ENCODE measurements around the gene NCAM2.
A peak's percentile ranks its signal among the peaks of the same experiment; 100 is the strongest.

The NCAM2 gene

GRCh38 chr21:21179619-21180298 lies 181.6 kb downstream of the NCAM2 start:
- no peak for DNase-seq

GRCh38 chr21:21182401-21183010 lies 184.3 kb downstream of the NCAM2 start:
- no peak for DNase-seq

GRCh38 chr21:21183092-21183491 lies 184.9 kb downstream of the NCAM2 start:
- DNase-seq: peak; percentile 48

- no peak for DNase-seq
Measured at GRCh38 chr21:21184771-21185528, 186.7 kb downstream of the NCAM2 start.

GRCh38 chr21:21187579-21187978 lies 189.4 kb downstream of the NCAM2 start:
- DNase-seq: peak; percentile 14

GRCh38 chr21:21188513-21189195 lies 190.4 kb downstream of the NCAM2 start:
- DNase-seq: no peak

- DNase-seq: no peak
Measured at GRCh38 chr21:21195417-21195943, 197.3 kb downstream of the NCAM2 start.

- DNase-seq: no peak
Measured at GRCh38 chr21:21196087-21196486, 197.9 kb downstream of the NCAM2 start.

GRCh38 chr21:21196848-21197247 lies 198.6 kb downstream of the NCAM2 start:
- DNase-seq: no peak

- DNase-seq: no peak
Measured at GRCh38 chr21:21199342-21200102, 201.3 kb downstream of the NCAM2 start.

- DNase-seq: peak; percentile 98
Measured at GRCh38 chr21:21200103-21200938, 202.1 kb downstream of the NCAM2 start.

GRCh38 chr21:21200939-21201615 lies 202.9 kb downstream of the NCAM2 start:
- peak; percentile 22 for DNase-seq

- DNase-seq: no peak
Measured at GRCh38 chr21:21203822-21204339, 205.7 kb downstream of the NCAM2 start.

- DNase-seq: no peak
Measured at GRCh38 chr21:21204366-21204996, 206.3 kb downstream of the NCAM2 start.

- no peak for DNase-seq
Measured at GRCh38 chr21:21205604-21206003, 207.4 kb downstream of the NCAM2 start.

GRCh38 chr21:21210552-21210951 lies 212.3 kb downstream of the NCAM2 start:
- DNase-seq: no peak

- DNase-seq: peak; percentile 7
Measured at GRCh38 chr21:21213297-21213696, 215.1 kb downstream of the NCAM2 start.

GRCh38 chr21:21216047-21216446 lies 217.8 kb downstream of the NCAM2 start:
- DNase-seq: no peak

GRCh38 chr21:21226472-21226871 lies 228.3 kb downstream of the NCAM2 start:
- DNase-seq: no peak

GRCh38 chr21:21230672-21231071 lies 232.5 kb downstream of the NCAM2 start:
- DNase-seq: peak; percentile 4
